NCI-H2081 treated with DMSO at 0.1 percent for 48 hours (cell line): ENCODE results near the gene UBE2Q1.

Source experiments
- DNase-seq: peaks from one replicate; lab custom pipeline; 2025; lab: John Stamatoyannopoulos, UW

UBE2Q1 gene

GRCh38 chr1:154502744-154503115 lies 55.7 kb downstream of the UBE2Q1 start:
- no peak for DNase-seq

DNA sequence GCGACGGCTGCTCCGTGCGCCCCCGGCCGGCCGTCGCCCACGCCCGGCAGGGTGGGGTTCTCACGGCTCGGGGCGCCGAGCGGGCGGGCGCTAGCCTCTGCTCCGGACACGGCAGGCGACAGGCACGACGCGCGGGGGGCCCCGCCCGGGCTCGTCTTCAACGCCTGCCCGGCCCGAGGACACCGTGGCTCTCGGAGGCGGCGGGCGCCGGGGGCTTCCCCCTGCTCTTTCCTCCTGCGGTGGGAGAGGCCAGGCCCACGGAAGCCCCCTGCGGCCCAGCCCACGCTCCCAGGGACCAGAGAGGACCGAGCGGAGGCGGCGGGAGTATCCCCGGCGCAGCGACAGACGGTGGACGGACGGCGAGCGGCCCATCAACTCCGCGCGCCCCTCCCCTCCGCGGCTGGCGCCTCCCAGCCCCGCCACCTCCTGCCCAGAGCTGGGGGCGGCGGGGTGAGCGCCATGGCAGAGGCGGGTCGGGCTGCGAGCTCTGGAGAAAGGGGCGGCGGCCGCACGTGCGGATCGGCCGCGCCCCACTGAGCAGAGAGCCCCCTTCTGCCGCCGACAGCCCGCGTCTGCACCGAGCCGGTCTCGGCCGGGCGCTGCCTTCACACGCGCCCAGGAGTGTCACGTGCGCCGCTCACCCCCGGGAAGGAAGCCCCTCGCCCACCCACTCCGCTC lies 56.3 kb downstream of the UBE2Q1 start, which contains the start of the genes SHE and TDRD10:
Gene SHE (minus strand): TSS at position 347 of the 678 bp plus-strand sequence. CDS start 386 bp downstream, outside the sequence.
Gene TDRD10 (plus strand): TSS at position 154 of the 678 bp plus-strand sequence. CDS start 4,685 bp downstream, outside the sequence.
- DNase-seq = no peak

DNA sequence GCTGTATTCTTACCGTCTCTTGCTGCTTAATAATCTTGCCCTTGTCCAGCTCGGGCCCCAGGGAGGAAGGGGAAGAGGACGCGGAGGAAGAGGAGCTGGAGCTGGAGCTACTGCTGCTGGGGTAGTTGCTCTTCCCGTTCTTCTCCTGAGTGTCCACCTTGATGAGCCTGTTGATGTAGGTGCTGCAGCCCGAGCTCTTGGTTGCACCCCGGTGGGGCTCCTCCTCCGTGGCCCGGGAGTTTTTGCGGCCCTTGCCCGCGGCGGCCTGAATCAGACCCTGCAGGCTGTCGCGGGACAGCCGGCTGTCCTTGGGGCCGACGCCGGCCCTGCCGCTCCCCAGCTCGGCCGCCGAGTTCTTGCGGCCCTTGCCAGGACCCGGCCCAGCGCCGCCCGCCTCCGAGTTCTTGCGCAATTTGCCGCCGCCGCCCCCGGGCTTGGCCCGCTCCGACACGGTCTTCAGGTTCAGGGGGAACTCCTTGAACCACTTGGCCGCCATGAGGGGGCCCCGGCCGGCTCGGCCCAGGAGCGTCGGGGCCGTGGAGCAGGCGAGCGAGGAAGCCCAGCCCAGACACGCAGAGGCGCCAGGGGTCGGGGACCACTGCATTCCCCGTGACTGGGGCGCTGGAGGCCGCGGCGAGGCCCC lies 56.9 kb downstream of the UBE2Q1 start:
- no peak for DNase-seq

- no peak for DNase-seq
Measured at GRCh38 chr1:154500533-154500932, 57.9 kb downstream of the UBE2Q1 start.

GRCh38 chr1:154499446-154499845 lies 59.0 kb downstream of the UBE2Q1 start:
- DNase-seq = no peak
